Activated naive CD8-positive, alpha-beta T cell treated with anti-CD3 and anti-CD28 coated beads, Interleukin-2, amount 10 ng/mL, durations not matched to agents 7 days and 5 days (primary cell): ENCODE measurements around the gene ICA1. TPM values are rescaled to one million over a fixed set of nuclear protein-coding genes. Genes with fewer than 3 reads are reported as not detected.
A peak's percentile ranks its signal among the peaks of the same experiment; 100 is the strongest.

Source experiments
- ATAC-seq: fragments of 150-1000 bp; cut with Tn5 transposase; one replicate; pipeline ENCODE4 v1.10.0; 2021; ENCODE audit warnings: low read depth, moderate library complexity
- POLR2A ChIA-PET: fragments of 350-600 bp; sonication (Branson Sonifier 250); formaldehyde crosslinking; loops from one replicate; lab custom pipeline; 2021; ENCODE audit warnings: antibody characterized with exemption; lab: Charles Lee
- DNase-seq: peaks from one replicate; pipeline ENCODE4 v3.0.0; 2021
- H3K27ac Mint-ChIP-seq: one replicate; pipeline ENCODE4 v1.8.0; 2022; ENCODE audit warnings: mild to moderate bottlenecking, mixed read lengths
- H3K27me3 Mint-ChIP-seq: one replicate; pipeline ENCODE4 v1.8.0; 2022; ENCODE audit warnings: mild to moderate bottlenecking, moderate library complexity, mixed read lengths
- H3K36me3 Mint-ChIP-seq: one replicate; pipeline ENCODE4 v1.8.0; 2021; ENCODE audit warnings: mild to moderate bottlenecking, mixed read lengths
- H3K4me1 Mint-ChIP-seq: one replicate; pipeline ENCODE4 v1.8.0; 2021; ENCODE audit warnings: mixed read lengths
- H3K4me3 Mint-ChIP-seq: one replicate; pipeline ENCODE4 v1.8.0; 2022; ENCODE audit warnings: mild to moderate bottlenecking, moderate library complexity, mixed read lengths
- H3K9me3 Mint-ChIP-seq: one replicate; pipeline ENCODE4 v1.8.0; 2021; ENCODE audit warnings: mixed read lengths
- total RNA-seq, 2 experiments: library from RNA; stranded (reverse); gene quantifications; one replicate each; pipeline ENCODE4 v1.2.3, GENCODE V29; 2021

The ICA1 gene
- total RNA-seq, 2 experiments from 2014 or later = 0.91 to 2.4 TPM

- H3K9me3 Mint-ChIP-seq = no peaks in the 10 kb centered on the region
- no peak overlapping the region for H3K27ac Mint-ChIP-seq
Measured at GRCh38 chr7:8192897-8193296, 69.1 kb downstream of the ICA1 start.

GRCh38 chr7:8190119-8190895 lies 71.7 kb downstream of the ICA1 start:
- H3K27me3 Mint-ChIP-seq = peaks cover 14% of the 10 kb centered on the region
- peak; percentile 78 for ATAC-seq
- no peak for DNase-seq
- H3K9me3 Mint-ChIP-seq = no peaks in the 10 kb centered on the region
- POLR2A ChIA-PET = interaction anchor here (0.7 to 2.5 kb wide), 4 partner anchors 13 to 509 kb away, joined by 3 to 11 read pairs (median 4); partner anchors contain the start of gene GLCCI1
- H3K27ac Mint-ChIP-seq = no peak overlapping the region
- no peak overlapping the region for H3K4me3 Mint-ChIP-seq
- H3K4me1 Mint-ChIP-seq = peaks cover 18% of the 10 kb centered on the region
- peaks cover under 1% of the 10 kb centered on the region for H3K36me3 Mint-ChIP-seq

More at GRCh38 chr7:8192897-8193296, 69.1 kb downstream of the ICA1 start:
- DNase-seq (no peak), ATAC-seq (no peak)
- H3K36me3 Mint-ChIP-seq = peaks cover 3% of the 10 kb centered on the region
- POLR2A ChIA-PET = no interaction called here
- peaks cover 25% of the 10 kb centered on the region for H3K27me3 Mint-ChIP-seq
- peaks cover 22% of the 10 kb centered on the region for H3K4me1 Mint-ChIP-seq
- no peak overlapping the region for H3K4me3 Mint-ChIP-seq

GRCh38 chr7:8189625-8190024 lies 72.3 kb downstream of the ICA1 start:
- DNase-seq = no peak
- H3K27me3 Mint-ChIP-seq = peaks cover 12% of the 10 kb centered on the region
- H3K27ac Mint-ChIP-seq = no peak overlapping the region
- peaks cover 18% of the 10 kb centered on the region for H3K4me1 Mint-ChIP-seq
- H3K9me3 Mint-ChIP-seq = no peaks in the 10 kb centered on the region
- H3K4me3 Mint-ChIP-seq = no peak overlapping the region
- ATAC-seq = no peak
- peaks cover 2% of the 10 kb centered on the region for H3K36me3 Mint-ChIP-seq
- POLR2A ChIA-PET = interaction anchor here (0.7 to 2.5 kb wide), 4 partner anchors 12 to 508 kb away, joined by 3 to 11 read pairs (median 4); partner anchors contain the start of gene GLCCI1

GRCh38 chr7:8185926-8186683 lies 75.9 kb downstream of the ICA1 start:
- Mint-ChIP-seq H3K27me3 (peaks cover 2% of the 10 kb centered on the region), H3K36me3 (peaks cover 10% of the 10 kb centered on the region), H3K4me1 (peaks cover 11% of the 10 kb centered on the region), H3K9me3 (no peaks in the 10 kb centered on the region), H3K27ac (peak overlapping the region; percentile 1), H3K4me3 (no peak overlapping the region)
- ATAC-seq (no peak), DNase-seq (no peak)
- POLR2A ChIA-PET = interaction anchor here (0.6 to 1.1 kb wide), 2 partner anchors 123 to 217 kb away, joined by 3 read pairs; partner anchors contain the start of gene GLCCI1

- POLR2A ChIA-PET = no interaction called here
- H3K27ac Mint-ChIP-seq = no peak overlapping the region
- no peak for DNase-seq
- no peak overlapping the region for H3K4me3 Mint-ChIP-seq
- peaks cover 10% of the 10 kb centered on the region for H3K36me3 Mint-ChIP-seq
- no peaks in the 10 kb centered on the region for H3K9me3 Mint-ChIP-seq
- peaks cover 4% of the 10 kb centered on the region for H3K4me1 Mint-ChIP-seq
- no peak for ATAC-seq
- peaks cover 2% of the 10 kb centered on the region for H3K27me3 Mint-ChIP-seq
Measured at GRCh38 chr7:8184221-8184620, 77.7 kb downstream of the ICA1 start.

- H3K4me1 Mint-ChIP-seq = peaks cover 38% of the 10 kb centered on the region
- no peak overlapping the region for H3K27ac Mint-ChIP-seq
- POLR2A ChIA-PET = no interaction called here
- peaks cover 14% of the 10 kb centered on the region for H3K36me3 Mint-ChIP-seq
- peaks cover 2% of the 10 kb centered on the region for H3K27me3 Mint-ChIP-seq
- DNase-seq (no peak), ATAC-seq (no peak)
- H3K9me3 Mint-ChIP-seq = peaks cover 2% of the 10 kb centered on the region
- H3K4me3 Mint-ChIP-seq = no peak overlapping the region
Measured at GRCh38 chr7:8179486-8179885, 82.5 kb downstream of the ICA1 start.

GRCh38 chr7:8178353-8178752 lies 83.6 kb downstream of the ICA1 start:
- Mint-ChIP-seq H3K27me3 (peaks cover 2% of the 10 kb centered on the region), H3K4me1 (peaks cover 43% of the 10 kb centered on the region), H3K4me3 (peak overlapping the region; percentile 74), H3K27ac (peak overlapping the region; percentile 98), H3K36me3 (peaks cover 14% of the 10 kb centered on the region), H3K9me3 (peaks cover 2% of the 10 kb centered on the region)
- POLR2A ChIA-PET = interaction anchor here (2.7 to 3.0 kb wide), 2 partner anchors 44 to 209 kb away, joined by 14 to 30 read pairs; partner anchors contain the start of gene GLCCI1
- DNase-seq (no peak), ATAC-seq (no peak)

GRCh38 chr7:8177109-8177933 lies 84.6 kb downstream of the ICA1 start:
- peaks cover 2% of the 10 kb centered on the region for H3K9me3 Mint-ChIP-seq
- peaks cover 12% of the 10 kb centered on the region for H3K36me3 Mint-ChIP-seq
- ATAC-seq = no peak
- peaks cover 2% of the 10 kb centered on the region for H3K27me3 Mint-ChIP-seq
- H3K4me3 Mint-ChIP-seq = peak overlapping the region; percentile 68
- POLR2A ChIA-PET = interaction anchor here (0.7 to 3.0 kb wide), 5 partner anchors 12 to 208 kb away, joined by 3 to 30 read pairs (median 3); partner anchors contain the start of gene GLCCI1
- peak overlapping the region; percentile 98 for H3K27ac Mint-ChIP-seq
- no peak for DNase-seq
- H3K4me1 Mint-ChIP-seq = peaks cover 43% of the 10 kb centered on the region

- POLR2A ChIA-PET = interaction anchor here (0.6 to 3.0 kb wide), 6 partner anchors 13 to 536 kb away, joined by 3 to 30 read pairs (median 8); partner anchors contain the start of genes GLCCI1 and UMAD1
- Mint-ChIP-seq H3K4me1 (peaks cover 43% of the 10 kb centered on the region), H3K27ac (peak overlapping the region; percentile 98), H3K36me3 (peaks cover 8% of the 10 kb centered on the region), H3K9me3 (peaks cover 2% of the 10 kb centered on the region), H3K27me3 (no peaks in the 10 kb centered on the region), H3K4me3 (peak overlapping the region; percentile 68)
- DNase-seq = no peak
- peak; percentile 97 for ATAC-seq
Measured at GRCh38 chr7:8176370-8177081, 85.4 kb downstream of the ICA1 start.

- H3K4me3 Mint-ChIP-seq = peak overlapping the region; percentile 68
- H3K27me3 Mint-ChIP-seq = no peaks in the 10 kb centered on the region
- DNase-seq (peak; percentile 61), ATAC-seq (no peak)
- H3K27ac Mint-ChIP-seq = peak overlapping the region; percentile 98
- H3K4me1 Mint-ChIP-seq = peaks cover 43% of the 10 kb centered on the region
- H3K9me3 Mint-ChIP-seq = peaks cover 2% of the 10 kb centered on the region
- POLR2A ChIA-PET = interaction anchor here (0.6 to 3.0 kb wide), 5 partner anchors 41 to 535 kb away, joined by 3 to 30 read pairs (median 12); partner anchors contain the start of genes GLCCI1 and UMAD1
- H3K36me3 Mint-ChIP-seq = peaks cover 9% of the 10 kb centered on the region
Measured at GRCh38 chr7:8175929-8176369, 86.0 kb downstream of the ICA1 start.

- H3K9me3 Mint-ChIP-seq = no peaks in the 10 kb centered on the region
- ATAC-seq = no peak
- peaks cover 34% of the 10 kb centered on the region for H3K4me1 Mint-ChIP-seq
- POLR2A ChIA-PET = no interaction called here
- no peak for DNase-seq
- peaks cover 3% of the 10 kb centered on the region for H3K27me3 Mint-ChIP-seq
- H3K36me3 Mint-ChIP-seq = peaks cover 6% of the 10 kb centered on the region
- no peak overlapping the region for H3K27ac Mint-ChIP-seq
- H3K4me3 Mint-ChIP-seq = no peak overlapping the region
Measured at GRCh38 chr7:8172372-8173354, 89.3 kb downstream of the ICA1 start.
